GM19238 (cell line): ENCODE results near the gene MACROD2.
"Not testable (repeated sequence)": the region's sequence is repeated elsewhere in the genome, so short reads cannot be mapped to it uniquely, and the experiment has no call there.

Source experiments
- DNase-seq: peaks from one replicate; pipeline ENCODE4 v3.0.0; 2011; ENCODE audit warnings: low spot score; ENCODE audit not compliant: insufficient read length

MACROD2 gene

GRCh38 chr20:15985494-15986368, 1990.4 kb downstream of the MACROD2 start:
- DNase-seq = not testable (repeated sequence)

GRCh38 chr20:15986690-15987089, 1991.4 kb downstream of the MACROD2 start:
- DNase-seq = no peak

- no peak for DNase-seq
Measured at GRCh38 chr20:15991279-15991678, 1996.0 kb downstream of the MACROD2 start.

GRCh38 chr20:15992564-15992963, 1997.2 kb downstream of the MACROD2 start:
- DNase-seq = no peak

GRCh38 chr20:16000112-16000511, 2004.8 kb downstream of the MACROD2 start:
- DNase-seq = no peak

GRCh38 chr20:16001286-16001685, 2006.0 kb downstream of the MACROD2 start:
- DNase-seq = no peak

GRCh38 chr20:16003310-16003709, 2008.0 kb downstream of the MACROD2 start:
- no peak for DNase-seq

- DNase-seq = no peak
Measured at GRCh38 chr20:16004108-16004854, 2009.0 kb downstream of the MACROD2 start.

GRCh38 chr20:16005021-16005914, 2010.0 kb downstream of the MACROD2 start:
- no peak for DNase-seq

- no peak for DNase-seq
Measured at GRCh38 chr20:16005915-16006493, 2010.7 kb downstream of the MACROD2 start.

- DNase-seq = peak; percentile 30
Measured at GRCh38 chr20:16007164-16007563, 2011.8 kb downstream of the MACROD2 start.

- no peak for DNase-seq
Measured at GRCh38 chr20:16007962-16008361, 2012.6 kb downstream of the MACROD2 start.

- no peak for DNase-seq
Measured at GRCh38 chr20:16011056-16011455, 2015.7 kb downstream of the MACROD2 start.

GRCh38 chr20:16011519-16011918, 2016.2 kb downstream of the MACROD2 start:
- DNase-seq = no peak

- DNase-seq = not testable (repeated sequence)
Measured at GRCh38 chr20:16012934-16013333, 2017.6 kb downstream of the MACROD2 start.

- no peak for DNase-seq
Measured at GRCh38 chr20:16013631-16014030, 2018.3 kb downstream of the MACROD2 start.

- no peak for DNase-seq
Measured at GRCh38 chr20:16014436-16014835, 2019.1 kb downstream of the MACROD2 start.

- DNase-seq = no peak
Measured at GRCh38 chr20:16017656-16018055, 2022.3 kb downstream of the MACROD2 start.

- DNase-seq = no peak
Measured at GRCh38 chr20:16018881-16019280, 2023.6 kb downstream of the MACROD2 start.

- no peak for DNase-seq
Measured at GRCh38 chr20:16020971-16021370, 2025.7 kb downstream of the MACROD2 start.

- no peak for DNase-seq
Measured at GRCh38 chr20:16025084-16025483, 2029.8 kb downstream of the MACROD2 start.
